GM23248 (cell line): ENCODE data around the gene TMEM94. TPM values are rescaled to one million over a fixed set of nuclear protein-coding genes. Genes with fewer than 3 reads are reported as not detected.

Experiments used
- DNase-seq: peaks from one replicate; pipeline ENCODE4 v3.0.0-alpha.2; 2015
- H2AFZ ChIP-seq: fragments of 200-600 bp; sonication (generic); 2 replicates; pipeline ENCODE4 v1.6.1; 2016; ENCODE audit warnings: antibody characterized with exemption
- H3F3A ChIP-seq: fragments of 200-600 bp; sonication (generic); 2 replicates; pipeline ENCODE4 v1.6.1; 2016; ENCODE audit warnings: mild to moderate bottlenecking, antibody characterized with exemption, mixed run types; ENCODE audit not compliant: insufficient read depth
- H3K27ac ChIP-seq: fragments of 200-600 bp; sonication (generic); 2 replicates; pipeline ENCODE4 v1.5.1; 2016; ENCODE audit warnings: mild to moderate bottlenecking
- H3K27me3 ChIP-seq: fragments of 200-600 bp; sonication (generic); replicated peaks from 2 replicates; pipeline ENCODE4 v1.6.1; 2016; ENCODE audit warnings: mild to moderate bottlenecking; ENCODE audit not compliant: insufficient read depth
- H3K36me3 ChIP-seq: fragments of 200-600 bp; sonication (generic); 2 replicates; pipeline ENCODE4 v1.6.1; 2016; ENCODE audit warnings: low read depth, mild to moderate bottlenecking
- H3K4me1 ChIP-seq: fragments of 200-600 bp; sonication (generic); 2 replicates; pipeline ENCODE4 v1.6.1; 2016; ENCODE audit warnings: mild to moderate bottlenecking; ENCODE audit not compliant: insufficient read depth
- H3K4me2 ChIP-seq: fragments of 200-600 bp; sonication (generic); one replicate; pipeline ENCODE4 v1.6.1; 2016; ENCODE audit warnings: mild to moderate bottlenecking; ENCODE audit not compliant: unreplicated experiment
- H3K4me3 ChIP-seq: fragments of 200-600 bp; sonication (generic); 2 replicates; pipeline ENCODE4 v1.5.1; 2016; ENCODE audit warnings: mild to moderate bottlenecking
- H3K79me2 ChIP-seq: fragments of 200-600 bp; sonication (generic); 2 replicates; pipeline ENCODE4 v1.6.1; 2016; ENCODE audit warnings: mild to moderate bottlenecking; ENCODE audit not compliant: insufficient read depth
- H3K9ac ChIP-seq: fragments of 200-600 bp; sonication (generic); 2 replicates; pipeline ENCODE4 v1.6.1; 2016; ENCODE audit warnings: mild to moderate bottlenecking
- H3K9me2 ChIP-seq: fragments of 200-600 bp; sonication (generic); 2 replicates; pipeline ENCODE4 v1.6.1; 2016; ENCODE audit warnings: mixed run types, mild to moderate bottlenecking, moderate library complexity; ENCODE audit not compliant: insufficient read depth
- H3K9me3 ChIP-seq: fragments of 200-600 bp; sonication (generic); one replicate; pipeline ENCODE4 v1.6.1; 2017; ENCODE audit warnings: low read depth
- H4K20me1 ChIP-seq: fragments of 200-600 bp; sonication (generic); 2 replicates; pipeline ENCODE4 v1.6.0; 2016; ENCODE audit not compliant: insufficient read depth
- EZH2 ChIP-seq: fragments of 200-600 bp; sonication (generic); IDR thresholded peaks from 2 replicates; pipeline ENCODE4 v1.6.1; 2018; ENCODE audit warnings: antibody characterized with exemption, mild to moderate bottlenecking; ENCODE audit not compliant: insufficient read depth, poor library complexity, severe bottlenecking
- EZH2phosphoT487 ChIP-seq: fragments of 200-600 bp; sonication (generic); IDR thresholded peaks from 2 replicates; pipeline ENCODE4 v1.6.1; 2018; ENCODE audit warnings: antibody characterized with exemption, moderate library complexity, mild to moderate bottlenecking, low read depth; ENCODE audit not compliant: insufficient read depth
- WGBS, 2 experiments: methylation state at CpG; one replicate each; pipeline ENCODE4 v1.1.6; 2015 to 2017; ENCODE audit warnings: low lambda C conversion rate in 2 of 2, low coverage in 1 of 2; ENCODE audit errors: missing lambda C conversion rate in 2 of 2; 5-methylcytosine and 5-hydroxymethylcytosine counted together
- in situ Hi-C: fragments of 300-500 bp; cut with MboI; formaldehyde crosslinking; loops from 2 replicates; pipeline ENCODE4 v1.15.0; 2020
- polyA plus RNA-seq: library from polyadenylated mRNA; unstranded; fragments of >200 nt; fragmentation: Nextera tagmentation; extraction: Ambion mirVana; gene quantifications from 2 replicates; pipeline ENCODE4 v1.2.1, GENCODE V29; 2016
- total RNA-seq: library from RNA; depleted of rRNA; stranded (reverse); fragments of >200 nt; shearing (Covaris generic); gene quantifications from 2 replicates; pipeline ENCODE4 v1.2.3, GENCODE V29; 2014

The TMEM94 gene
- total and polyA plus RNA-seq, 2 experiments from 2014 or later = 14.3 to 24.5 TPM

- H3K9me3 ChIP-seq = no peaks in the 10 kb centered on the region
- H3K27ac ChIP-seq = no peak overlapping the region
- H3K9ac ChIP-seq = no peak overlapping the region
- no peak overlapping the region for H3K4me3 ChIP-seq
- no peaks in the 10 kb centered on the region for H4K20me1 ChIP-seq
- H3K9me2 ChIP-seq = no peaks in the 10 kb centered on the region
- 0 out of 2 replicates have a peak, but pooled peaks cover 4% of the 10 kb centered on the region for H3K79me2 ChIP-seq
- H3F3A ChIP-seq = no peaks in the 10 kb centered on the region
- no peak overlapping the region for H2AFZ ChIP-seq
- in situ Hi-C loops = loop anchor here (10.0 kb wide), 1 partner anchor 86 kb away; no protein-coding TSS in a partner anchor
- no peak overlapping the region for H3K4me2 ChIP-seq
- no peaks in the 10 kb centered on the region for H3K36me3 ChIP-seq
- no peaks in the 10 kb centered on the region for H3K4me1 ChIP-seq
- DNase-seq = no peak
- H3K27me3 ChIP-seq = no peaks in the 10 kb centered on the region
- 98 to 99% methylated on average over 4 of the region's 4 CpGs for WGBS, 2 experiments
- TF ChIP-seq EZH2 (no peak), EZH2phosphoT487 (no peak)
These were observed 54.8 kb downstream of the TMEM94 start for GRCh38 chr17:75511270-75511609.

- H3K4me1 ChIP-seq = no peaks in the 10 kb centered on the region
- 88 to 91% methylated on average over 13 of the region's 13 CpGs for WGBS, 2 experiments
- no peak overlapping the region for H3K9ac ChIP-seq
- H2AFZ ChIP-seq = no peak overlapping the region
- DNase-seq = no peak
- no peaks in the 10 kb centered on the region for H3K36me3 ChIP-seq
- no peaks in the 10 kb centered on the region for H3K27me3 ChIP-seq
- H3K9me3 ChIP-seq = no peaks in the 10 kb centered on the region
- no peak overlapping the region for H3K4me2 ChIP-seq
- H4K20me1 ChIP-seq = no peaks in the 10 kb centered on the region
- H3K79me2 ChIP-seq = 0 out of 2 replicates have a peak, but pooled peaks cover 4% of the 10 kb centered on the region
- no peak overlapping the region for H3K27ac ChIP-seq
- no peaks in the 10 kb centered on the region for H3K9me2 ChIP-seq
- no peaks in the 10 kb centered on the region for H3F3A ChIP-seq
- TF ChIP-seq EZH2 (no peak), EZH2phosphoT487 (no peak)
- no peak overlapping the region for H3K4me3 ChIP-seq
- in situ Hi-C loops = loop anchor here (10.0 kb wide), 1 partner anchor 87 kb away; no protein-coding TSS in a partner anchor
These were observed 55.5 kb downstream of the TMEM94 start for GRCh38 chr17:75511610-75512575.

- in situ Hi-C loops = loop anchor here (10.0 kb wide), 1 partner anchor 88 kb away; no protein-coding TSS in a partner anchor
- Histone ChIP-seq H4K20me1 (no peaks in the 10 kb centered on the region), H3K9me3 (no peaks in the 10 kb centered on the region), H3K27me3 (no peaks in the 10 kb centered on the region), H3K4me3 (no peak overlapping the region), H3K9me2 (no peaks in the 10 kb centered on the region), H3F3A (no peaks in the 10 kb centered on the region), H3K36me3 (no peaks in the 10 kb centered on the region), H3K9ac (no peak overlapping the region), H3K4me2 (no peak overlapping the region), H3K4me1 (no peaks in the 10 kb centered on the region), H3K27ac (no peak overlapping the region), H3K79me2 (0 out of 2 replicates have a peak, but pooled peaks cover 4% of the 10 kb centered on the region), H2AFZ (no peak overlapping the region)
- peak; percentile 50 for DNase-seq
- WGBS, 2 experiments = 52 to 53% methylated on average over 10 of the region's 10 CpGs
- TF ChIP-seq EZH2phosphoT487 (no peak), EZH2 (no peak)
These were observed 56.6 kb downstream of the TMEM94 start for GRCh38 chr17:75512926-75513640.

GRCh38 chr17:75513641-75514000 lies 57.2 kb downstream of the TMEM94 start:
- H3F3A ChIP-seq = no peaks in the 10 kb centered on the region
- no peak overlapping the region for H3K27ac ChIP-seq
- no peaks in the 10 kb centered on the region for H3K27me3 ChIP-seq
- no peaks in the 10 kb centered on the region for H3K9me2 ChIP-seq
- no peak overlapping the region for H3K9ac ChIP-seq
- DNase-seq = no peak
- H3K4me2 ChIP-seq = no peak overlapping the region
- no peak overlapping the region for H3K4me3 ChIP-seq
- no peaks in the 10 kb centered on the region for H4K20me1 ChIP-seq
- in situ Hi-C loops = loop anchor here (10.0 kb wide), 1 partner anchor 89 kb away; no protein-coding TSS in a partner anchor
- WGBS, 2 experiments = 93 to 97% methylated on average over 17 of the region's 17 CpGs
- no peaks in the 10 kb centered on the region for H3K9me3 ChIP-seq
- 0 out of 2 replicates have a peak, but pooled peaks cover 4% of the 10 kb centered on the region for H3K79me2 ChIP-seq
- H3K36me3 ChIP-seq = no peaks in the 10 kb centered on the region
- TF ChIP-seq EZH2phosphoT487 = no peak
- TF ChIP-seq EZH2 = no peak
- H2AFZ ChIP-seq = no peak overlapping the region
- no peaks in the 10 kb centered on the region for H3K4me1 ChIP-seq
